HG02870 (cell line): Measurements from ENCODE around the gene TSPAN33.
A peak's percentile ranks its signal among the peaks of the same experiment; 100 is the strongest.

Experiments used
- ATAC-seq: cut with Tn5 transposase; IDR thresholded peaks from one replicate; pipeline ENCODE4 v1.9.1; 2021; ENCODE audit warnings: mild to moderate bottlenecking, moderate library complexity; ENCODE audit not compliant: unreplicated experiment

The TSPAN33 gene, protein sequence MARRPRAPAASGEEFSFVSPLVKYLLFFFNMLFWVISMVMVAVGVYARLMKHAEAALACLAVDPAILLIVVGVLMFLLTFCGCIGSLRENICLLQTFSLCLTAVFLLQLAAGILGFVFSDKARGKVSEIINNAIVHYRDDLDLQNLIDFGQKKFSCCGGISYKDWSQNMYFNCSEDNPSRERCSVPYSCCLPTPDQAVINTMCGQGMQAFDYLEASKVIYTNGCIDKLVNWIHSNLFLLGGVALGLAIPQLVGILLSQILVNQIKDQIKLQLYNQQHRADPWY

DNA sequence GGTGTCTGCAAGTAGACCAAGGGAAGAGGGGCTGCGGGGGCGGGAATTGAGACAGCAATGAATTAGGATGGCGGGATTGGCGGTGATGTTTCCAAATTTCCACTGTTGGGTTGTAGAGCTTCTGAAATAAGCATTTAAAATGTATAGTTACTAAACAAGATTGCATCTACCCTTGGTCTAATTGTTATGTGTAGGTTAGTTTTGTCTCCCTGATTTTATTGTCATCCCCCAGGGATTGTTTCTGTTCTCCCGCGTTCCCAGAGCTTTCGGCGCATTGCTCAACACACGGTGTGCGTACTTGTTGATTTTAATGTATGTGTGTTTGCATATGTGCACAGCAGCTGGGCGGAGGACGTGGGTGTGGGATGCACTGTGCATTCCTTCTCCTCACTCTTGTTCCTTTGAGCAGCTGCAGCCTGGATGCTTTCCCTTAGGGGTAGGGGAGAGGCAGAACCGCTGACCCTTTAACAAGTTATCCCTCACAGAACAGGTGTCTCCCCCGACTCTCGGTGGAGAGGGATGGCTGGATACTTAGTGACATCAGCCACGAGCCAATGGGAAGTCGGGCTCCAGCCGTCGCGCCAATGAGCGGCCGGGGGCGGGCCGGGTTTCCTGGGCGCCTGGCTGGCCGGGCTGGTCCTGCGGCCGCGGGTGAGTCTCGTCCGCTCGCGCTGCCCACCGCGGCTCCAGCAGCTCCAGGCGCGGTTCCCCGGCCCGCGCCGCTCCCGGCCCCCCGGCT lies at the start of gene TSPAN33:
Gene TSPAN33, plus strand, starts transcription at position 613 of the 739 bp plus-strand sequence. CDS start 274 bp downstream, outside the sequence.
- ATAC-seq = peak; percentile 62

DNA sequence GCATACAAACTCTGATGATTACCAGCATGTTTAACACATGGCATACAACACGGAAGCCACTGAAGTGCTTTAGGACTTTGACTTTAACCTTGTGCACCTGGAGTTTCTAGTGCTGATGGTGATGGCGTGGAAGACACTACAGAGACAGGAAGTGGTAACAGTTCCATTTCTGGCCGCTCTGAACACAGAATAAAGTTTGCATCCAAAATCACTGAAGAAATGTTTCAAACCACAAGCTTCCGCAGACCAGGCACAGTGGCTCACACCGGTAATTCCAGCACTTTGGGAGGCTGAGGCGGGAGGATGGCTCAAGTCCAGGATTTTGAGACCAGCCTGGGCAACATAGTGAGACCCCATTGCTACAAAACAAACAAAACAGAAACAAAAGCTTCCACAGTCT lies 49.2 kb upstream of the TSPAN33 start:
- ATAC-seq = peak; percentile 58

DNA sequence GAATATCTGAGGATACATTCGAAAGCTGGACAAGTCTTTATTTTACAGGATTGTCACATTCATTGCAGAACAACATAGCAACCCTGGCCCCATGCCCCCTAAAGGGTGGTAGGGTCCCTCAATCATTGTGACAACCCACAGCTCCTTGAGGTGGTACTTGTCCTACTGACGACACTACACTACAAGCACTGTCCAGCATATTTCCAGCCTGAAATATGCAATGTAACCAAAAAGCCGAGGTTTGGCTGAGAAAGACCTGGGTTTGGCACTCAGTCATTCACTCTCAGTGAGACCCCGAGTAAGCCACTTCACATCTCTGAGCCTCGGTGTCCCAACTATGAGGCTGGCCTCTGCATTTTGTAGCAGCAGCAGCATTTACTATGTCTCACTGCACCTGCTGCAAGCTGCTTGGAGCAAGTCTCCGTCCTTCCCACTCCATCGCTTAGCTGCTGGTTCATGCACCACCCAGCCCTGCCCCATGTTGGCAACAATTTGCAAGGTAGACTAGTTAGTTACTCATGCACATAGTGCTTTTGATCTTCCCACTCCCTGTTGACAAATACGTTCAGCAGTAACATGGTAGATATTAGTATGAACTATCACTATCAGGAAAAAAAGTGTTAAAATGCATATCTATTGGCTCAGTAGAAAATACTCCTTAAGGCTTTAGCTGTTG lies 46.0 kb upstream of the TSPAN33 start:
- ATAC-seq = no peak

DNA sequence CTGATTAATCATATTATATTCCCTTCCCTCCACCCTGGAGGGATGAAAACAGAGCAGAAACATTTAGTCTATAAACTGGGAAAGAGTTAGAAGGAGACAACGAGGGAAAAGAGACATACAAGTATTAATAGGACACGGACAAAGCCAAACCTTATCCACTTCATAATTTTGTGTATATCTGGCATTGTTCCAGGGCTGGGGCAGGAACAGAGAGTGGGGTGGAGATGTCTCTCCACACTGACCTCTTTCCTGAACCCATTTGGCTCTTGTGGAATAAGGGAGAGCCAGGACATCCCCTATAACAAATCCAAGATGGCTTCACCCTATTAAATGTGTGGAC lies 43.7 kb upstream of the TSPAN33 start:
- no peak for ATAC-seq

DNA sequence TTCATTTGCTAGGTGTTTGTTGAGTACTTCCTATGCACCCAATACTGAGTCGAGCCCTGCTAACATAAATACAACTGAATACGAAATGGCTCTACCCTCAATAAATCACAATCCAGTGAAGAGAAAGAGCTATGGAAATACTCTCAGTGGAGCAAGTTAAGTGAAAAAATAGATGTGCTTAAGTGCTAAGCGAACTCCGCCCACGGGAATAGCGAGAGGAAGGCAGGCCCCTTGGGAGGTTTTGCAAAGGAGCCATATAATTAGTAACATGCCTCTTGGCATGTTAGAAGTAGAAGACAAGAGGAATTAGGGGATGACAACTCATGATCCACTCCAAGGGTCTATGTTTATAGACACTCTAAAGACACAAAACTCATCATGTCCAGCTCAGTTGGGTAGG lies 42.8 kb upstream of the TSPAN33 start:
- ATAC-seq = no peak

DNA sequence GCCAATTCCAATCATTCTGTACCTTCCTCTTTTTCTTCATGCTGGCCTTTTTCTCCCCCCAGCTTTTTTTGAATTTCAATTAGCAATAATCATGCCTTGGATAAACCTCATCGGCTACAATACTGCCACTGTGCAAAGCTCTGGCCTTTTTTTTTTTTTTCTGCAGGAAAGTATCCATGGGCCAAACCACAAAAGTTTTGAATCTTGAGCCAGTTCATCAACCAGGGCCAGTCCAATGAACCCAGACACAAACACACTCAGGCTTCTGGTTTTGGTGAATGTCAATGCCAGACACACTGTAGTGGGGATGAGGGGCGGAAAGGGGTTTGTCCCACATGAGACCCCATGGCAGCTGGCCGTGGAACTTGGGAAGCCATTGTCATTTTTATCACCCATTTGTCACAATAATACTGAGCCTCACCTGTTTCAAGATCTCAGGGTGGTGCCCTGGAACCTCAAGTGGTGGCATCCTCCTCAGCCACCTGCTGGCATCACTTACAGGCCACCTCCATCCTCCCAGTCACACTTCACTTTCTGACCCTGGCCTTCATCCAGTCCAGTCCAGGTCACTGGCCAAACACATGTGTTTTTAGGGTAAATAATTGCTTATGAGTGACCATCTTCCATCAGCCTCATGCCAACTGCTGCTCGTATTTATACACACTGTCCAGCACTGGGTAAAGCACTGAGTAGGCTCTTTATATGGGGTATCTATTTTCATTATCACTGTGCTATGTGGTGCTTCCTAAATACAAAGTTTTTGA lies 40.8 kb upstream of the TSPAN33 start:
- no peak for ATAC-seq

DNA sequence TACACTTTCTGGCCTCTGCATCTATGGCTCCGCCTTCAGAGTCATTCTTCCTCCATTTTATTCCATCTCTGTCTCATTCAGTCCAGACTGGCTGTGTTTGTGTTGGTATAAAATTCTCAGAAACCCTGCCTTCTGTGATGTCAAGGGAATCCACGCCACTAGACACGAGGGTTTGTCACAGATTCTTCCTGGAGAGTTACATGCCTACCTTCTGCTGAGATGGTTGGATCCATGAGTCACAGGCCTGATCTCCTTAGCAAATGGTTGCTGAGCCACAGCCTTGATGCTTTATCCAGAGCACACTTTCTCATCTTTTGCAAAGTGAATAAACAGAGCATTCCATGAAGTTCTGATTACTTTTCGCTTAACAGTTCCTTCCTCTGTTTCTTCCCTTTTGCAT lies 35.9 kb upstream of the TSPAN33 start:
- ATAC-seq = no peak

DNA sequence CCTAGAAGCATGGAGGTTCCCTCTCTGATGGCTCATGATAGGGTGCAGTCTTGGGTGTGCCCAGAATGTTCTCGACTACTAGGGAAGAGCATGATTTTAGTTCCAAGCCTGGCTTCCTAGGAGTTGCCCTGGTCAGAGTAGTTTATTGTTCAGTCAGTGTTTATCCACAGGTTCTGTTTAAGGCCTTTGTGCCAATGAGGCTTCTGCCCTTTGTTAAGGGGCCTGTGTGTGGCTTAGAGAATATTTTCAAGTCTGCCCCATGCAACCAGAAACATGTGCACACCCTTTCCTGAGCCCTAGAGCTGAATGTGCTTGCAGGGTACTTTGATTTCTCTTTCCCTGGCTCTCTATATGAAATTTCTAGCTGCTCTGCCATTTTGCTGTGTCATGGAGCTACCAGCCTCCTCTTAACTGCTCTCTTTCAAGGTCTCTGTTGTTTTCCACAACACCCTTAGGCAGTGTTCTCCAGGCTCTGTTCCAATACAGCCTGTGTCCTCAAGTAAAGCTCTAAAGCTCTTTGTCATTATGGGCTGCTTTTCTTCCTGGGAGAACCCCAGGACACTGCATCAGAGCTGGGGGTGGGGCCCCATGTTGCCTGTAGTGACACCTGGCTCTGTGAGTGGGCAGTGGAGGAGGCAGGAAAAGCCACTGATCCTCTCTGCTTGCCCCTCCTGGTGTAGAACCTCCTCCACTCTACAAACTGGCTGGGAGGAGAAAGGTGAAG lies 34.1 kb upstream of the TSPAN33 start:
- ATAC-seq = no peak

DNA sequence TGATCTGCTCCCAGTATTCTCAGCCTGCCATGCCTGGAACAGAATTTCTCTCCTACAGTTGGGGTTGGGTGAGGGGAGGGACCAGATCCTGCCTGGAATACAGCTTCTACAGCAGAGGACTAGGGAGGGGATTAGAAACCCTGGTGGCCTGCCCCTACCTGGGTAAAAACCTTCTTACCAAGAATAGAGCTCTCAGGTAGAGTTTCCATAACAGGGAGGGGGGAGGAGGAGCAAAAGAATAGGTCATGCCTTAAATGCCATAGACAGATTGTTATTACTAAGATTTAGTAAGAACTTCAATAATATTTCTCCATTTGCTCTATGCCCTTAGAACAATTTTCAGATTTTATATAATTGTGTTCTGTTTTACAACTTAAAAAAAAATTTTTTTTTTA lies 33.5 kb upstream of the TSPAN33 start:
- ATAC-seq = no peak

DNA sequence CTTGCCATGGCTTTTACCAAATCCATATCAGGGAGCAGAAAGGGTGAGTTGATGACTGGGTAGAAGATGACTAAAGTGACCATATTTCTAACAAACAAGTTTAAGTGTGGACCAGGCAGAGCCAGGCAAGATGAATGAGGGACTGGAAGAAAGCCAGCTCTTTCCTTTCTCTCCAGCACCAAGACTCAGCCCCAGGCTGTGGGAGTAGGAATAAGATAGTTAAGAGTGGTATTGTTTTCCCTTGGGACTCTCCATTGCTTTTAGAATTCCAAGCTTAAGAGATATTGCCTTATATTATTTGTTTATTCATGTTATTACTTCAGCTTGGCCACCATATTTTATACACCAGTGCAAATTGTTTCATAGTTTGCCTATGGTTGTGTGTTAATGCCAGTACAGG lies 28.8 kb upstream of the TSPAN33 start:
- no peak for ATAC-seq

DNA sequence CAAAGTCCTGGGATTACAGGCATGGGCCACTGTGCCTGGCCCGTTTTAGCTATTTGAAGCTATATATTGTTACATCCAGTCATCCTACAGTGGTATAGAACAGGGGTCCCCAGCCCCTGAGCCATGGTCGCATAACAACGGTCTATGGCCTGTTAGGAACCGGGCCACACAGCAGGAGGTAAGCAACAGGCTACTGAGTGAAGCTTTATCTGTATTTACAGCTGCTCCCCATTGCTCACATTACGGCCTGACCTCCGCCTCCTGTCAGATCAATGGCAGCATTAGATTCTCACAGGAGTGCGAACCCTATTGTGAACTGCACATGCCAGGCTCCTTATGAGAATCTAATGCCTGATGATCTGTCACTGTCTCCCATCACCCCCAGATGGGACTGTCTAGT lies 26.3 kb upstream of the TSPAN33 start:
- ATAC-seq = no peak

DNA sequence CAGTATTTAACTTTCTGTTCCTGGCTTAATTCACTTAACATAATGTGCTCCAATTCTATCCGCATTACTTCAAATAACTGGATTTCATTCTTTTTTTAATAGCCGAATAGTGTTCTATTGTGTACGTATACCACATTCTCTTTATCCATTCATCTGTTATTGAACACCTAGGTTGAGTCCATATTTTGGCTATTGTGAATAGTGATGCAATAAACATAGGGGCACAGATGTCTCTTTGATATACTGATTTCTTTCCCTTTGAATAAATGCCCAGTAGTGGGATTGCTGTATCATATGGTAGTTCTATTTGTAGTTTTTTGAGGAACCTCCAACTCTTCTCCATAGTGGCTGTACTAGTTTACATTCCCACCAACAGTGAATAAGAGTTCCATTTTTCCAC lies 25.5 kb upstream of the TSPAN33 start:
- no peak for ATAC-seq

DNA sequence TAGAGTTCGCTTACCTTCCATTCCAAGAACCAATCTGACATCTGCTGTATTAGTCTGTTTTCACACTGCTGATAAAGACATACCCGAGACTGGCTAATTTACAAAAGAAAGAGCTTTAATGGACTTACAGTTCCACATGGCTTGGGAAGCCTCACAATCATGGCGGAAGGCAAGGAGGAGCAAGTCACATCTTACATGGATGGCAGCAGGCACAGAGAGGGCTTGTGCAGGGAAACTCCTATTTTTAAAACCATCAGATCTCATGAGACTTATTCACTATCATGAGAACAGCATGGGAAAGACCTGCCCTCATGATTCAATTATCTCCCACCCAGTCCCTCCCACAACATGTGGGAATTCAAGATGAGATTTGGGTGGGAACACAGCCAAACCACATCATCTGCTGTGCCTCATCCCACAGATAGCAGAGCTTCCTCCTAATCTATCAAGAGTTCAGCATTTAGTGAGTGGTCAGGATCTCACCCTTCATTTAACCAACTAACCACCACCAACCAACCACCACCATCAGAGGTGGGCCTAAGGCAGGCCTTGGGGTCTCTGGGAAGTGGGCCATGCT lies 22.9 kb upstream of the TSPAN33 start:
- peak; percentile 1 for ATAC-seq

DNA sequence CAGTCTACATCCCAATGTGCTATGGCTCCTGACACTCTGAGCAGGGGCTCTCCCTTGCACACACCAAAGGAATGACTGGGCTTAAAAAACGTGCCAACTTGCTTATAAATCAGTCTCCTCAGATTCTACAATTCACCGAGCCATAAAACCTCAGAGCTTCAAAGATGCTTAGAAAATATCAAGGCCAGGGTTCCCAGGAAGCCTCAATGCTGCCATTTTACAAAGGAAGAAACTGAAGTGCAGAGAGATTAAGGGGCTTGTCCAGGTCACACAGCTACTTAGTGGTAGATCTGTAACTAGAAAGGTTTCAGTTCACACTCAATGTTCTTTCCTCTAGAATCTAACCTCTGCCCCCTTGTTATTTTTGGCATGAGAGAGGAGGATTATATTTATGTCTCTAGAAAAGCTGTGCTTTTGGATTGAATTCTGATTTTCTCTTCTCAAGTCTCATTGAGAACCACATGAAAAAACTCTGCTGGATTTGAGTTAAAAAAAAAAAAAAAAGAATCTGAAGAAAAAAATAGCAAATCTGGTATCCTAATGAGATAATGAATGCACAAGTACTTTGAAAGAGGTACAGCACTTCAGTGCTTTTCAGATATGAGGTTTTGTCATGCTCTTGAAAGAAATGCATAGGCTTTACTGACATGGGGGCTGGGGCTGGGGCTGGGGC lies 22.3 kb upstream of the TSPAN33 start:
- ATAC-seq = peak; percentile 40

DNA sequence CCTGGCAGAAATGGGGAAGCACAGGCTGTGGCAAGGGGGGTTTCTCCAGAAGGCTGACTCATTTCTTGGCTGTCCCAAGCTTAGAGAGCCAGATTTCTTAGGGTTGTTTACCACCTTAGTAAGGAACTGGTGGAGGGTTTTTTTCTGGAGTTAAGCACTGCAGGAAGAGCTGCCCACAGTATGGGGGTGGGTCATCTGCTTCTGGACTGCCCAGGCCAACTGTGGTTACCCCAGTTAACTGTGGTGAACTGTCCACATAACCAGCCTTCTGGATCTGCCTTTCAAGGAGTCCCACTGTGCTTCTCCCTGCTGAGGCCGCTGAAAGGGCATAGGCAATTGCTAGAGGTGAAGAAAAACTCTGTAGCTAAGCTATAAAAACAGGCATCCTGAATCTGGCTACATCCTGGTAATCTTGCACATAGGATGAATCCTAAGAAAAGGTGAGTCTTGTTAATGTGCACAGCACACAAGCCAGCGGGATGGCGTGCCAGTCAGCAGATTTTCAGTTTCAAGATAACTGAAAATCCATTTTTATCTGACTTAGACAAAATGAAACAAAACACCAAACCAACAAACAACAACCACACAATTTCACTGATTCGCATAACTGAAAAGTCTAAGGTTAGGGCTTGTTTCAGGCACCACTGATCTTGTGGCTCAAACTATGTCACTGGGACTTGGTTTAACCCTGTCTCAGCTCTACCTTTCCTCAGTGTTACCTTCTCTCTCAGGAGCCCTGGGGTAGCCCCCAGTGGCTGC lies 21.6 kb upstream of the TSPAN33 start:
- peak; percentile 64 for ATAC-seq

DNA sequence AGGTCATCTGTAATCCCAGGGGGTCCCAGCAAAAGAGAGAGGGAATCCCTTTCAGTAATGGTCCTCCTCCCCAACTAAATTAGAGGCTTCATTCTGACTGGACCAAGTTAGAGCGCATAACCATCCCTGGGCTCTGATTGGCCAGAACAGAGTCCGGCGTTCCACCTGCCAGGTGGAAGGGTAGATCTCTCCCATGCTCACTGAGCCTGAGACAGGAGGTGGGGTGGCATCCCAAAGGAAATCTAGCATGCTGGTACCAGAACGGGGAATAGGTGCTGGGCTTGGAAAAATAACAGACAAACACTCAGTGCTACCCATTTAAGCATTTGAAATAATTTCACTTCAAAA lies 21.0 kb upstream of the TSPAN33 start:
- peak; percentile 31 for ATAC-seq

DNA sequence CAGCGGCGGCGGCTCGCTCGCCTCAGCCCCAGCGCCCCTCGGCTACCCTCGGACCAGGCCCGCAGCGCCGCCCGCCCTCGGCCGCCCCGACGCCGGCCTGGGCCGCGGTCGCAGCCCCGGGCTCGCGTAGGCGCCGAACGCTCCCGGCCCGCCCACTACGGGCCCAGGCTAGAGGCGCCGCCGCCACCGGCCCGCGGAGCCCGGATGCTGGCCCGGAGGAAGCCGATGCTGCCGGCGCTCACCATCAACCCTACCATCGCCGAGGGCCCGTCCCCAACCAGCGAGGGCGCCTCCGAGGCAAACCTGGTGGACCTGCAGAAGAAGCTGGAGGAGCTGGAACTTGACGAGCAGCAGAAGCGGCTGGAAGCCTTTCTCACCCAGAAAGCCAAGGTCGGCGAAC lies 18.2 kb upstream of the TSPAN33 start:
- no peak for ATAC-seq

DNA sequence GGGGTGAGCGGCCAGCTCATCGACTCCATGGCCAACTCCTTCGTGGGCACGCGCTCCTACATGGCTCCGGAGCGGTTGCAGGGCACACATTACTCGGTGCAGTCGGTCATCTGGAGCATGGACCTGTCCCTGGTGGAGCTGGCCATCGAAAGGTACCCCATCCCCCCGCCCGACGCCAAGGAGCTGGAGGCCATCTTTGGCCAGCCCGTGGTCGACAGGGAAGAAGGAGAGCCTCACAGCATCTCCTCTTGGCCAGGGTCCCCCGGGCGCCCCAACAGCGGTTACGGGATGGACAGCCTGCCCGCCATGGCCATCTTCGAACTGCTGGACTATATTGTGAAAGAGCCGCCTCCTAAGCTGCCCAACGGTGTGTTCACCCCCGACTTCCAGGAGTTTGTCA lies 17.4 kb upstream of the TSPAN33 start:
- ATAC-seq = no peak

DNA sequence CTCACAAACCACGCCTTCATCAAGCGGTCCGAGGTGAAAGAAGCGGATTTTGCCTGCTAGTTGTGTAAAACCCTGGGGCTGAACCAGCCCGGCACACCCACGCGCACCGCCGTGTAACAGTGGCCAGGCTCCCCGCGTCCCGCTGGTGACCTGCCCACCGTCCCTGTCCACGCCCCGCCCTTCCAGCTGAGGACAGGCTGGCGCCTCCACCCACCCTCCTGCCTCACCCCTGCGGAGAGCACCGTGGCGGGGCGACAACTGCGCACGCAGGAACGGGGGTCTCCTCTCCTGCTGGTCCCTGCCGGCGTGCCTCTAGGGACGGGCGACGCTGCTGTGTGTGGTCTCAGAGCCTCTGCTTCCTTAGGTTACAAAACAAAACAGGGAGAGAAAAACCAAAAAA lies 16.9 kb upstream of the TSPAN33 start:
- ATAC-seq = no peak
